Epithelial cell of esophagus (primary cell): ENCODE results near the gene CAMK2A.

Source experiments
- DNase-seq: peaks from one replicate; pipeline ENCODE4 v3.0.0; 2010; ENCODE audit warnings: low read depth
- H3K4me3 ChIP-seq: 2 replicates; pipeline ENCODE4 v1.5.1; 2011; ENCODE audit warnings: mild to moderate bottlenecking, low read length, control low read depth
- CTCF ChIP-seq: IDR thresholded peaks from 2 replicates; pipeline ENCODE4 v1.5.1; 2011; ENCODE audit warnings: low read depth, mild to moderate bottlenecking, low read length, control low read depth, inconsistent platforms; ENCODE audit not compliant: insufficient read depth; ENCODE audit errors: missing control alignments

The CAMK2A gene

GRCh38 chr5:150317048-150318003 is 27.8 kb upstream of the CAMK2A start:
- H3K4me3 ChIP-seq, result no peak overlapping the region
- no peak for TF ChIP-seq CTCF
- DNase-seq, result peak; percentile 94

GRCh38 chr5:150316320-150316719 is 26.7 kb upstream of the CAMK2A start:
- no peak for DNase-seq
- TF ChIP-seq CTCF, result no peak
- H3K4me3 ChIP-seq, result no peak overlapping the region

GRCh38 chr5:150315245-150315644 is 25.7 kb upstream of the CAMK2A start:
- H3K4me3 ChIP-seq, result no peak overlapping the region
- no peak for DNase-seq
- no peak for TF ChIP-seq CTCF

GRCh38 chr5:150313921-150314716 is 24.5 kb upstream of the CAMK2A start:
- TF ChIP-seq CTCF, result no peak
- no peak for DNase-seq
- no peak overlapping the region for H3K4me3 ChIP-seq

GRCh38 chr5:150313501-150313900 is 23.9 kb upstream of the CAMK2A start:
- H3K4me3 ChIP-seq, result no peak overlapping the region

GRCh38 chr5:150312518-150312917 is 22.9 kb upstream of the CAMK2A start:
- no peak overlapping the region for H3K4me3 ChIP-seq
- no peak for DNase-seq
- TF ChIP-seq CTCF, result no peak

More at GRCh38 chr5:150313501-150313900, 23.9 kb upstream of the CAMK2A start:
- no peak for TF ChIP-seq CTCF
- DNase-seq, result no peak
